Pons (tissue), 1 donor: ENCODE measurements around the gene TMEM14A.
"Not testable (repeated sequence)": the region's sequence is repeated elsewhere in the genome, so short reads cannot be mapped to it uniquely, and the experiment has no call there.

Experiments
- DNase-seq: peaks from one replicate; pipeline ENCODE4 v3.0.0-alpha.2; 2016; ENCODE audit warnings: low spot score

Gene TMEM14A

DNA sequence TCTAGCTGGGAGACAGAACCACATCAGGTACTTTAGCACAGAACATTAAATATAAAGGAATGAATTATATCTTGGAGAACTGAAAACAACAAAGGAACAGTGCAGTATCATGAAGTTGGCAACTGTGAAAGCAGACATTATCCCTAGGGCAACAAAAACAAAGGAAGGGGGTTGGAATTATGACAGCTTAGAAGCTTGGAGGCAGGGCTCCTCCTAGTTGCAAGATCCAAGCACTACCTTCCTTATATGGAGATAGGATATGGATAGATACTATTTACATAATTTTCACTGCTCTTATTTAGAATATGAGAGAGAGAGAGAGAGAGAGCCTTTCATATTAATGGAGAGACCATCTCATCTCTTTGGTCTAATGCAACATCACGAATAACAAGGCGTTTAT is 27.0 kb downstream of the TMEM14A start:
- peak; percentile 31 for DNase-seq

DNA sequence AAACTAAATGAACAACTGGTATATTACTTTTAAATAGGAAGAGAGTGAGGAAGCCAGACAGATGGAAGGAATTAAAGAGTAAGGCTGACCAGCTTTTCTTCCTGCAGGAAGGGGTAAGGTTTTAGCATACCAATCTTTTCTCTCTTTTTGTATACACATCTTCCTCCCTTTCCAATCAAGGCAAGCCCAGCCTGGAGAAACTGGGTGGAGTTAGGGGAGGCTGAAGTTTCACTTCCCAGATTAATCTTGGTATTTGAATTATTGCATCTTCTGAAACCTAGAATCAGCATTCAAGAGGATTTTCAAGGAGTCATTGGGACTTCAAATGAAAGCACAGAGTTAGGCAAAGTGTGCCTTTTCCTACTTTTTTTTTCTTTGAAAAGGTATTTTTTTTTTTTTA is 33.1 kb downstream of the TMEM14A start:
- DNase-seq, result no peak

- DNase-seq, result not testable (repeated sequence)
Observed at GRCh38 chr6:52704781-52705502, 34.0 kb downstream of the TMEM14A start.

DNA sequence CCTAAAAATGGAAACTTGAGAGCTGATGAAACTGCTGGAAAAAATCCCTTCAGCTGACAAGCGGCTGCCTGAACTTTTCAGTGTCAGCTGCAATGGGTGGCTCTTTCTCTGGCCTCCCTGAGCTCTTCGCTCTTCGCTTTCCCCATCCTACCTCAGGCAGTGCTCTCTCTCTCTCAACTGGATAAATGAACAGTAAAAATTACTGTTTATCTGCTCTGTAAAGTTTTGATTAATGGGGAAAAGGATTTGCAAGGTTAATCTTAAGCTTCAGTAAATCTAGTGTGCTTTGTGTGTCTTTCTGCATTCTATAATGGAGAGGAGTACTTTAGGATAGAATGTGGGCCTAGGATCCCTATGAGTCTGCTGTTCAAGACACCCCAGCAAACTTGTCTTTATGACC is 35.1 kb downstream of the TMEM14A start:
- DNase-seq, result no peak

GRCh38 chr6:52707963-52708680 is 37.2 kb downstream of the TMEM14A start:
- no peak for DNase-seq

- no peak for DNase-seq
Observed at GRCh38 chr6:52712136-52712535, 41.2 kb downstream of the TMEM14A start.

- DNase-seq, result not testable (repeated sequence)
Observed at GRCh38 chr6:52714761-52715160, 43.8 kb downstream of the TMEM14A start.

GRCh38 chr6:52718550-52718949 is 47.6 kb downstream of the TMEM14A start:
- DNase-seq, result no peak

- no peak for DNase-seq
Observed at GRCh38 chr6:52720321-52720720, 49.4 kb downstream of the TMEM14A start.

GRCh38 chr6:52724042-52724405 is 53.1 kb downstream of the TMEM14A start:
- DNase-seq, result no peak

- DNase-seq, result peak; percentile 38
Observed at GRCh38 chr6:52724406-52725121, 53.7 kb downstream of the TMEM14A start.

GRCh38 chr6:52725143-52725534 is 54.2 kb downstream of the TMEM14A start:
- no peak for DNase-seq

GRCh38 chr6:52725535-52726192 is 54.8 kb downstream of the TMEM14A start:
- no peak for DNase-seq

DNA sequence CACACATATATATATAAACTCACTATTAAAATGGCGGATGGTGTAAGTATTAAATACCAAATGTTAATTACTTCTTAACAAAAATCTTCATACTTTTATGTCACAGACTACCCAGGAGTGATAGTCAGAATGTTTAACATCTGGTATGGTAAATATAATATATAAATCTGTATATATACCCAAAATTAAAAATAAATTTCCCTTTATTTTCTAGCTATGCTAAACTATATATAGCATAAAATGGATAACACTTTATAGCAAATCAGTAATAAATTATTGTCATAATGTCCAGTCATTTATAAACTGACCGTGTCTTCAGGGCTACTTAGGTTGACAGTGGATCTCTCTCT is 55.3 kb downstream of the TMEM14A start:
- DNase-seq, result no peak

GRCh38 chr6:52726741-52727535 is 56.0 kb downstream of the TMEM14A start:
- DNase-seq, result no peak

- DNase-seq, result no peak
Observed at GRCh38 chr6:52727908-52728307, 57.0 kb downstream of the TMEM14A start.

GRCh38 chr6:52728394-52728793 is 57.5 kb downstream of the TMEM14A start:
- no peak for DNase-seq

- DNase-seq, result no peak
Observed at GRCh38 chr6:52729576-52729975, 58.7 kb downstream of the TMEM14A start.

DNA sequence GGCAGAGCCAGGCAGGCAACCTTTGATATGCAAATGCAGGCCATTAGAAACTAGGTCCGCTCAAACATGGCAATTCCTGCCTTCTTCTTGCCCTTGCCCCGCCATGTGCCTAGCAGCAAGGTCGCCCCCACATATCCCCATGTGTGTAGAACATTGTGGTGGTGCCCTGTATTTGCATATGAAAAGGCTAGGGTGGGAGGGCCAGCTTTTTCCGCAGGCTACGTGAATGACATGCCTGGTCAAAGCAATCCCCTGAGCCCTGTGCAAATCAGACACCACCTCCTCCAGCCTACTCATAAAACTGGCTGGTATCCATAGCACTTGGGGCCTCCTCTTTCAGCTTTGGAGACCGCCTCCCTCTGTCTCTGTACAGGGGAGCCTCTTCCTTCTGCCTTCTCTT is 60.8 kb downstream of the TMEM14A start:
- DNase-seq, result no peak

DNA sequence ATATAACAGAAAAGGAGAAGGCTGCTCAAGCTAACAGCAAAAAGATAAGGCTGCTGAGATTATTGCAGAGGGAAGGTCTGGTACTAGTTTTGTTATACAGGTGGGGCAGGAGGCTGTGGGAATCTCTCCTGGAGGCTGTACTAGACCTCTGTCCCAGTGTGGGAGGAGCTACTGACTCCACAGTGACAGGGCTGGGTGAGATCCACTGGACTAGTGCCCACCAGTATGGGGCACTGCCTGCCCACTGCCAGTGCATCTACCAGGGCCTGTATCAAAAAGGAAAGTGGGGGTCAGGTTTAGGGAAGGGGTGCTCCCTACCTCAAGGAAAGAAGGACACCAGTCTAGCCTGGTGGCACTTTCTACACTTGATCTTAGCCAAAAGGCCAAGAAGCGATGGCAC is 62.3 kb downstream of the TMEM14A start:
- no peak for DNase-seq

- no peak for DNase-seq
Observed at GRCh38 chr6:52734072-52734471, 63.2 kb downstream of the TMEM14A start.

DNA sequence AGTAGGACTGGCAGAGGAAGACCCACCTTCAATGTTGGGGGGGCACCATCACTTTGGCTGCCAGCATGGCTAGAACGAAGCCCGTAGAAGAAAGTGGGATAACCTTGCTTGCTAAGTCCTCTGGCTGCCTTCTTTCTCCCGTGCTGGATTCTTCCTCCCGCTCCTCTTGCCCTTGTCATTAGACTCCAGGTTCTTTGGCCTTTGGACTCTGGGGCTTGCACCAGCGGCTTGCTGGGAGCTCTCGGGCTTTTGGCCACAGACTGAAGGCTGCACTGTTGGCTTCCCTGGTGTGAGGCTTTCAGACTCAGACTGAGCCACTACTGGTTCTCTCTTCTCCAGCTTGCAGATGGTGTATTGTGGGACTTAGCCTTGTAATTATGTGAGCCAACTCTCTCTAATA is 64.2 kb downstream of the TMEM14A start:
- DNase-seq, result no peak
